Measurements from ENCODE around the gene GREB1.

Gene GREB1

GRCh38 chr2:11679486-11680181 lies 145.8 kb downstream of the GREB1 start:
- no peaks in the 10 kb centered on the region for H3K9me3 ChIP-seq (ENCODE audit: insufficient read depth, low read length)
- no peaks in the 10 kb centered on the region for H3F3A ChIP-seq (ENCODE audit: insufficient read depth)
- no peaks in the 10 kb centered on the region for H4K20me1 ChIP-seq (ENCODE audit: low read depth, low read length)
- no peak overlapping the region for H2AFZ ChIP-seq (ENCODE audit: low read depth, low read length, severe bottlenecking)
- H3K4me2 ChIP-seq (ENCODE audit: low read depth, low read length, poor library complexity, severe bottlenecking), result no peak overlapping the region
- no peaks in the 10 kb centered on the region for H3K27me3 ChIP-seq (ENCODE audit: low read length)
- H3K79me2 ChIP-seq (ENCODE audit: insufficient read depth, low read length), result no peaks in the 10 kb centered on the region
- TF ChIP-seq CTCF (IDR thresholded peaks at IDR 0.05; ENCODE audit: insufficient read depth, low read length, poor library complexity, severe bottlenecking) (no peak), EZH2phosphoT487 (conservative IDR thresholded peaks at IDR 0.05; ENCODE audit: low read length) (no peak)
- no peak overlapping the region for H3K4me3 ChIP-seq (ENCODE audit: insufficient read depth, low read length, poor library complexity, severe bottlenecking)
- H3K27ac ChIP-seq (ENCODE audit: low read depth, low read length), result no peak overlapping the region
- no peak overlapping the region for H3K9ac ChIP-seq (ENCODE audit: low read length)
- H3K9me2 ChIP-seq (replicated peaks; ENCODE audit: insufficient read depth, low read length), result no peaks in the 10 kb centered on the region
- H3K36me3 ChIP-seq (ENCODE audit: low read length), result no peaks in the 10 kb centered on the region

- no peaks in the 10 kb centered on the region for H3K79me2 ChIP-seq (ENCODE audit: insufficient read depth, low read length)
- H3K9me3 ChIP-seq (ENCODE audit: insufficient read depth, low read length), result no peaks in the 10 kb centered on the region
- no peaks in the 10 kb centered on the region for H3F3A ChIP-seq (ENCODE audit: insufficient read depth)
- H3K27me3 ChIP-seq (ENCODE audit: low read length), result no peaks in the 10 kb centered on the region
- H3K9me2 ChIP-seq (replicated peaks; ENCODE audit: insufficient read depth, low read length), result no peaks in the 10 kb centered on the region
- H4K20me1 ChIP-seq (ENCODE audit: low read depth, low read length), result no peaks in the 10 kb centered on the region
- no peak overlapping the region for H2AFZ ChIP-seq (ENCODE audit: low read depth, low read length, severe bottlenecking)
- TF ChIP-seq CTCF (IDR thresholded peaks at IDR 0.05; ENCODE audit: insufficient read depth, low read length, poor library complexity, severe bottlenecking), result no peak
- TF ChIP-seq EZH2phosphoT487 (conservative IDR thresholded peaks at IDR 0.05; ENCODE audit: low read length), result no peak
- H3K27ac ChIP-seq (ENCODE audit: low read depth, low read length), result no peak overlapping the region
- no peak overlapping the region for H3K4me3 ChIP-seq (ENCODE audit: insufficient read depth, low read length, poor library complexity, severe bottlenecking)
- no peak overlapping the region for H3K9ac ChIP-seq (ENCODE audit: low read length)
- H3K36me3 ChIP-seq (ENCODE audit: low read length), result no peaks in the 10 kb centered on the region
- no peak overlapping the region for H3K4me2 ChIP-seq (ENCODE audit: low read depth, low read length, poor library complexity, severe bottlenecking)
Observed at GRCh38 chr2:11680182-11680900, 146.5 kb downstream of the GREB1 start.

- H3F3A ChIP-seq (ENCODE audit: insufficient read depth), result no peaks in the 10 kb centered on the region
- no peaks in the 10 kb centered on the region for H3K79me2 ChIP-seq (ENCODE audit: insufficient read depth, low read length)
- H3K27me3 ChIP-seq (ENCODE audit: low read length), result no peaks in the 10 kb centered on the region
- no peak overlapping the region for H3K4me3 ChIP-seq (ENCODE audit: insufficient read depth, low read length, poor library complexity, severe bottlenecking)
- H2AFZ ChIP-seq (ENCODE audit: low read depth, low read length, severe bottlenecking), result no peak overlapping the region
- no peak overlapping the region for H3K27ac ChIP-seq (ENCODE audit: low read depth, low read length)
- no peaks in the 10 kb centered on the region for H3K36me3 ChIP-seq (ENCODE audit: low read length)
- no peak for TF ChIP-seq EZH2phosphoT487 (conservative IDR thresholded peaks at IDR 0.05; ENCODE audit: low read length)
- no peak for TF ChIP-seq CTCF (IDR thresholded peaks at IDR 0.05; ENCODE audit: insufficient read depth, low read length, poor library complexity, severe bottlenecking)
- no peak overlapping the region for H3K4me2 ChIP-seq (ENCODE audit: low read depth, low read length, poor library complexity, severe bottlenecking)
- no peaks in the 10 kb centered on the region for H4K20me1 ChIP-seq (ENCODE audit: low read depth, low read length)
- no peaks in the 10 kb centered on the region for H3K9me2 ChIP-seq (replicated peaks; ENCODE audit: insufficient read depth, low read length)
- no peak overlapping the region for H3K9ac ChIP-seq (ENCODE audit: low read length)
- no peaks in the 10 kb centered on the region for H3K9me3 ChIP-seq (ENCODE audit: insufficient read depth, low read length)
Observed at GRCh38 chr2:11680901-11681721, 147.3 kb downstream of the GREB1 start.
